ENCODE measurements around the gene CCR2.
"Not testable (repeated sequence)": the region's sequence is repeated elsewhere in the genome, so short reads cannot be mapped to it uniquely, and the experiment has no call there.

Gene CCR2

GRCh38 chr3:46372492-46373359, 18.8 kb downstream of the CCR2 start:
- in situ Hi-C loops (cut with MboI; ENCODE audit: low sequenced_read_pairs), result loop anchor here (5.0 to 25.0 kb wide), 2 partner anchors 285 to 435 kb away; partner anchors contain the start of gene CXCR6

DNA sequence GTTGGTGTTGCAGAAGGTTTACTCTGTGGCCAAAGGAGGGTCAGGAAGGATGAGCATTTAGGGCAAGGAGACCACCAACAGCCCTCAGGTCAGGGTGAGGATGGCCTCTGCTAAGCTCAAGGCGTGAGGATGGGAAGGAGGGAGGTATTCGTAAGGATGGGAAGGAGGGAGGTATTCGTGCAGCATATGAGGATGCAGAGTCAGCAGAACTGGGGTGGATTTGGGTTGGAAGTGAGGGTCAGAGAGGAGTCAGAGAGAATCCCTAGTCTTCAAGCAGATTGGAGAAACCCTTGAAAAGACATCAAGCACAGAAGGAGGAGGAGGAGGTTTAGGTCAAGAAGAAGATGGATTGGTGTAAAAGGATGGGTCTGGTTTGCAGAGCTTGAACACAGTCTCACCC, 20.8 kb downstream of the CCR2 start:
- in situ Hi-C loops (cut with MboI; ENCODE audit: low sequenced_read_pairs), result loop anchor here (5.0 to 25.0 kb wide), 2 partner anchors 287 to 437 kb away; partner anchors contain the start of gene CXCR6

- in situ Hi-C loops (cut with MboI; ENCODE audit: low sequenced_read_pairs), result no loop called here
Observed at GRCh38 chr3:46375218-46375617, 21.3 kb downstream of the CCR2 start.

GRCh38 chr3:46375814-46376213, 21.9 kb downstream of the CCR2 start:
- in situ Hi-C loops (cut with MboI; ENCODE audit: low sequenced_read_pairs), result no loop called here

- in situ Hi-C loops (cut with MboI; ENCODE audit: low sequenced_read_pairs), result no loop called here
Observed at GRCh38 chr3:46378426-46378942, 24.6 kb downstream of the CCR2 start.

GRCh38 chr3:46380471-46381221, 26.7 kb downstream of the CCR2 start:
- in situ Hi-C loops (cut with MboI; ENCODE audit: low sequenced_read_pairs), result no loop called here

DNA sequence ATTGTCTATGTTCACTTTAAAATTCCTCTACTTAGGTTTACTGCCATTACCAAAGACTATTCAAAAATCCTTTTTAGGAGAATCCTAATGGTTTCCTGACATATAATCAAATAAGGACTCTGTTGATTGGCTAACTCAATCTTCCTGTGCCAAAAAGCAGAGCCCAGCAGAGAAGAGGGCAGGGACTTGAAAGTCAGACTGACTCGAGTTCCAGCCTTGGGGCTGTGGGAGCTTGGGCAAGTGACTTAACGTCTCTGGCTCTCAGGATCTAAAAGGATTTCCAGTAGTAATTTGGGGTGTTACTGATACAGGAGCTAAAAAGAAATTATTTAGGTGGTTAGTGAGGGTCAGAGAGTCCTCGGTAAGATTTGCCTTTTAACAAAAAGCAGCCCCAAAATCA, 27.7 kb downstream of the CCR2 start:
- in situ Hi-C loops (cut with MboI; ENCODE audit: low sequenced_read_pairs), result no loop called here

DNA sequence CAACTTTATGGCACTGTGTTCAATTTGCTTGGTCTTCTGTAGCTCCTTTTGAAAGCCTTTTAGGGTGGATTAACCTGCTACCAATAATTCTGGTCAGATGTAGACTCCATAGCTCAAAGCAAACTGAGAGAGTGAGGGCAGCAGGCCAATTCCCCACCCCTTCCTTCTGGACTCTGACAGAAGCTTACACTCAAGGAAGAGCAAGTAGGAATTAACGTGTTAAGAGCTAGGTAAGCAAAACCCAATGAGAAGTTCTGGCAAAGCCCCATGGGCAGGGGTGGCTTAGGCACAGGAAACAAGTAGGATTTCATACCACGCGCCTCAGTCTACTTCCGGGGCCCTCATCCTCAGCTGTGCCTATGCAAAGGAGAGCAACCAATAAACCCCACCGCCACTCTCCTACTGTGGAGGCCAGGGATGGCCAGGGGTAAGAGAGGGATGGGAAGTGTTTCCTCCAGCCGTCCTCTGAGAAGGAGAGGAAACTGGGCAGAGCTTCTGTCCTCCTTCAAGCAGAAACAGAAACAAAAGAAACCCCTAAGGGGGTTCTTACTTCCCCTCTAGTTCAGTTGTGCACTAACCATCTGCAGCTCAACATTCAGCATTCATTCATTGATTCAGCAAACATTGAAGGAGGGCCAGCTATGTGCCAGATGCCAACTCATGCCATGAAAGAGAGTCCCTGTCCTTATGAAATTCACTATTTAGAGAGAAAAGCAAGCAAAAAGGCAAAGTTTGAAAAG, 29.5 kb downstream of the CCR2 start:
- in situ Hi-C loops (cut with MboI; ENCODE audit: low sequenced_read_pairs), result no loop called here

DNA sequence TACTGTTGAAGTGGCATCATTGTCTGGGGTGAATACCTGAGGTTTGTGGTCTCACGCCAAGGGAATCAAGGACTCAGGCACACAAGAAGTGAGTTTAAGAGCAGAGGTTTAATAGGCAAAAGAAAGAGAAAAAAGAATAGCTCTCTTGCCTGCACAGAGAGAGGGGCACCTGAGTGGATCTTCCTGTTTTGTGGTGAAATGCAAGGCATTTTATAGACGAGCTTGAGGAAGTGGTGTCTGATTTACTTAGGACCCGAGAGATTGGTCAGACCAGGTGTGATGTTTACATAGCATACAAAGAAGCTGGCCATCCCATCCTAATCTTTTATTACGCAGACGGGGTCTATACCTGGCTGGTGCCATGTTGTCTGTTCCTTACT, 30.0 kb downstream of the CCR2 start:
- in situ Hi-C loops (cut with MboI; ENCODE audit: low sequenced_read_pairs), result no loop called here

DNA sequence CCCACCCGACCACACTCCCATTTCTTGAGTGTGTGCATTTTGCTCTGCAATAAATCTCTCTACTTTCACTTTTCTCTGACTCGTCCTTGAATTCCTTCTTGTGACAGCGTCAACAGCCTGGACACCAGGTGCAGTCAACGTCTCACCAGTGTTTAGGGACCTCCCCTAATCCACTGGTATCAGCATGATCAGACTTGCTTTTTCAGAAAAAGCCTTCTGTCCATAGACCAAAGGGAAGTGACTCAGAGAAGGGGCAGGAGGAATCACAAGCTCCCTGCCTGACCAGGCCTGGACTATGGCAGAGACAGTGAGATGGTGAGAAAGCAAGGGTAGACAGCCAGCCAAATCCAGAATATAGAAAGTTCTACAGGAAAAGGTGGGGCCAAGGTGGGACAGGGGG, 32.3 kb downstream of the CCR2 start:
- in situ Hi-C loops (cut with MboI; ENCODE audit: low sequenced_read_pairs), result no loop called here

DNA sequence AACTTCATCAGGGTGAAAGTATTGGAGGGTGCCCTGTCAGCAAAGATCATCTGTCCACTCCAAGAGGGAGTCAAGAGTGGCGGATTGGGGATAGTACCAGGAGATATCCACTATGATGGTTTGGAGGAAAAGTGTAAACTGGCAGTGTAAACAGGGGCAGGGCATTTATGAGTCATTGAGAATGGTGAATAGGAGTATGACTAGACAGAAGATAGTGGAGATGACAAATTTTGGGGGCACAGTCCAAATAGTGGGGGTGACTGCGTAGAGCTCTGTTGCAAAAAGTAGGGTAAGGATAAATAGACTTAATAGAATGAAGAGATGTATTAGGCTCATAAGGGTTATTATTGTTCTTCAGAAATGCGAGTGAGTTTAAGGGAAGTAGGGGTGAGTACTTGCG, 34.9 kb downstream of the CCR2 start:
- in situ Hi-C loops (cut with MboI; ENCODE audit: low sequenced_read_pairs), result not testable (repeated sequence)

DNA sequence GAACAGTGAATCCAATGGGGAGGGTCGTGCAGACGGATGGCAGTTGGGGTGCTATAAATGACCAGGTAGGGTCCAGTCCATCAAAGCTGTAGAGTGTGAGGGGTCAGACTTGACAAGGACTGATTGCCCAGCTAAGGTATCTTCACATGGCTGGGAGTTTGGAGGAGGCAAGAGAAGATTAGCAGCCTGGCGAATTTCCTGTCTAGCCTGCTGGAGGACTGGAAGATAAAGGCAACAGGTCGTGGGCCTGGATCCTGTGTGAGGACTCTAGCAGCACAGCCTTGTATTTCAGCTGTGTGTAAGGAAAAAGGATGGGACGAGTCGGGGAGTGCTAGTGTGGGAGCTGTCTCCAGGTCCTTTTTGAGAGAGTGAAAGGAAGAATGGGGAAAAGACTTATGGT, 35.4 kb downstream of the CCR2 start:
- in situ Hi-C loops (cut with MboI; ENCODE audit: low sequenced_read_pairs), result no loop called here

GRCh38 chr3:46391526-46391925, 37.6 kb downstream of the CCR2 start:
- in situ Hi-C loops (cut with MboI; ENCODE audit: low sequenced_read_pairs), result not testable (repeated sequence)

DNA sequence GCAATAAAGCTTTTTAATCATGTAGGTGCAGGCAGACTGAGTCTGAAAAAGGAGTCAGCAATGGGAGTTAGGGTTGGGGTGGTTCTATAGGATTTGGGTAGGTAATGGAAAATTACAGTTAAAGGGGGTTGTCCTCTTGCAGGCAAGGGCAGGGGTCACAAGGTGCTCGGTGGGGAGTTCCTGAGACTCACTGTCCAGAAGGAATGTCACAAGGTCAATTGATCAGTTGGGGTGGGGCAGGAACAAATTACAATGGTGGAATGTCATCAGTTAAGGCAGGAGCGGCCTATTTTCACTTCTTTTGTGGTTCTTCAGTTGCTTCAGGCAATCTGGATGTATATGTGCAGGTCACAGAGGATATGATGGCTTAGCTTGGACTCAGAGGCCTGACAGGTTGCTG, 39.1 kb downstream of the CCR2 start:
- in situ Hi-C loops (cut with MboI; ENCODE audit: low sequenced_read_pairs), result no loop called here

- in situ Hi-C loops (cut with MboI; ENCODE audit: low sequenced_read_pairs), result no loop called here
Observed at GRCh38 chr3:46393554-46394434, 39.9 kb downstream of the CCR2 start.

GRCh38 chr3:46395210-46395661, 41.3 kb downstream of the CCR2 start:
- in situ Hi-C loops (cut with MboI; ENCODE audit: low sequenced_read_pairs), result no loop called here

- in situ Hi-C loops (cut with MboI; ENCODE audit: low sequenced_read_pairs), result no loop called here
Observed at GRCh38 chr3:46395766-46396530, 42.0 kb downstream of the CCR2 start.

DNA sequence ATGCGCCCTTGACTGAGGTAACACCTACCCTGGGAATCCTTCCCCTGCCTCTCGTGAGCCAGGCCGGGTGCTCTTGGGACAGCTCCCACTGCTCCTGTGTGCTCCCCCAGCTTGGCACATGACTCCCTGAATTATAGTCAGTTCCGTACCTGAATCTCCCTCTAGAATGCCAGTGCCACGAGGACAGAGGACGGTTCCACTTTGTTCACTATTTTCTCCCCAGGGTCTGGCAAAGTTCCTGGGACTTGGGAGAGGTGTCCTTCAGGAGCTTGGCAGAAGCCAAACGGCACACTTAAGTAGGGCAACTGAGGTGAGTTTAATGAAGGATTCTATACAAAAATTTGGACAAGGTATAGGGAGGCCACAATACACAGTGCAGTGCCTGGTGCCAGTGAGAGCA, 43.2 kb downstream of the CCR2 start:
- in situ Hi-C loops (cut with MboI; ENCODE audit: low sequenced_read_pairs), result no loop called here

DNA sequence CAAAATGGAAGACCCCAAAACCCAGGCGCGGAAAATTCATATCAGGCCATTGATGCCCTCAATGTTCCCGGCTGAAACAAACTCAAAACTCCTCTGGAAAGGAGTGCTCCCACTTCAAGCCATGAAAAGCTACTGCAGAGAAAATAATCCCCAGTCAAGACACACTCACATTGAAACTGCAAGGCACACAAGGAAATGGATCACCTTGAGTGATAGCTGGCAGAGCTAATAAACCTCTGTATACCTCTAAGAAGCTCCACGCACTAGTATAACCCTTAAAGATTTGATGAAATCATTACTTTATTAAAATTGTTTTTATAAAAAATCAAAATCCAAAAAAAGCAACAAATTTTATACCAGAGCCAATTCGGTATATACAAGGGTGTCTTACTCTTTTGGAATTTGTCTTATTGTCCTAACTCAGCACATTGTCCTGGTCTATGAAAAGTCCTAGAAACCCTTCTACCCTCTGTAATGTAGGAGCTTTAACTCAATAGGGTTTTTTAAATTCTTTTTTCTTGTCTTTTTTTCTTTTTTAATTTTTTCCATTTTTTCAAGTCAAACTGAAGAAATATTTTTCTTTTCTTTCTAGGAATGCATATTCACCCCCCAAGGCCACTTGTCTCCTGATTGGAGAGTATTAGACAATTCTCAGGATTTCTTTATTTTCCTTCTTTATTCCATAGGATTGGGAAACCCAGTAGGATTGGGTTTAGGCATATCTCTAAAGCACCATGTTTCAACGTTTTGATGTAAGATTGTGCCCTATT, 44.5 kb downstream of the CCR2 start:
- in situ Hi-C loops (cut with MboI; ENCODE audit: low sequenced_read_pairs), result no loop called here

All from HL-60/S4 treated with retinoic acid at 250 ng/mL for 4 days and 3 days (cell line).